HepG2 (cell line): ENCODE results near the gene SMIM12. TPM values are rescaled to one million over a fixed set of nuclear protein-coding genes. Genes with fewer than 3 reads are reported as not detected.

Experiments used
- ETV5 ChIP-seq: IDR thresholded peaks from 2 replicates; pipeline ENCODE4 v1.6.1; 2018; ENCODE audit warnings: missing biosample characterization, missing genetic modification reagents, inconsistent platforms, borderline replicate concordance
- ETV6 ChIP-seq: sonication (generic); formaldehyde crosslinking; conservative IDR thresholded peaks from 2 replicates; pipeline ENCODE4 v1.4.0; 2020; ENCODE audit warnings: missing genetic modification reagents
- KDM2A ChIP-seq: sonication (generic); formaldehyde crosslinking; IDR thresholded peaks from 2 replicates; pipeline ENCODE4 v1.4.0; 2020; ENCODE audit warnings: low read depth, missing genetic modification reagents, borderline replicate concordance
- MAZ ChIP-seq, 2 experiments: sonication (generic) in 1 of 2; formaldehyde crosslinking in 1 of 2; IDR thresholded peaks; 2 replicates each; pipeline versions ENCODE4 v1.5.0 to v1.6.1; 2012 to 2020; ENCODE audit warnings: low read depth in 2 of 2, mild to moderate bottlenecking in 2 of 2, borderline replicate concordance in 1 of 2, improper control_type of control experiment in 1 of 2, low read length in 1 of 2, missing genetic modification reagents in 1 of 2, moderate library complexity in 1 of 2
- MLLT10 ChIP-seq: sonication (generic); formaldehyde crosslinking; IDR thresholded peaks from 2 replicates; pipeline ENCODE4 v1.4.0; 2020; ENCODE audit warnings: missing genetic modification reagents
- NR3C1 ChIP-seq: sonication (generic); formaldehyde crosslinking; IDR thresholded peaks from 2 replicates; pipeline ENCODE4 v1.4.0; 2020; ENCODE audit warnings: missing genetic modification reagents
- POLR2AphosphoS2 ChIP-seq: IDR thresholded peaks from 2 replicates; pipeline ENCODE4 v1.6.1; 2011; ENCODE audit warnings: low read depth, low read length, improper control_type of control experiment
- RBM22 ChIP-seq: fragments of 200-400 bp; formaldehyde crosslinking; optimal IDR thresholded peaks from 2 replicates; pipeline ENCODE3; 2017; ENCODE audit warnings: mild to moderate bottlenecking, low read length, moderate library complexity
- RFX1 ChIP-seq: fragments of 450-650 bp; IDR thresholded peaks from 2 replicates; pipeline ENCODE4 v1.6.1; 2017
- ZC3H13 ChIP-seq: sonication (generic); formaldehyde crosslinking; IDR thresholded peaks from 2 replicates; pipeline ENCODE4 v1.8.1; 2023; ENCODE audit warnings: mild to moderate bottlenecking, missing genetic modification reagents, moderate library complexity
- ZNF124 ChIP-seq: sonication (generic); formaldehyde crosslinking; IDR thresholded peaks from 2 replicates; pipeline ENCODE4 v1.4.0; 2020; ENCODE audit warnings: missing genetic modification reagents
- ZNF282 ChIP-seq: fragments of 450-650 bp; IDR thresholded peaks from 2 replicates; pipeline ENCODE4 v1.6.1; 2018; ENCODE audit not compliant: partially characterized antibody
- ZNF350 ChIP-seq: sonication (generic); formaldehyde crosslinking; IDR thresholded peaks from 2 replicates; pipeline ENCODE4 v1.4.0; 2020; ENCODE audit warnings: mild to moderate bottlenecking, low read depth, missing genetic modification reagents, borderline replicate concordance
- ZNF788 ChIP-seq: sonication (generic); formaldehyde crosslinking; IDR thresholded peaks from 2 replicates; pipeline ENCODE4 v1.5.0; 2020; ENCODE audit warnings: mild to moderate bottlenecking, missing genetic modification reagents, borderline replicate concordance
- polyA plus RNA-seq, 8 experiments: library from polyadenylated mRNA; depleted of rRNA in 3 of 8; stranded (reverse) in 7 of 8; unstranded in 1 of 8; fragments of >200 nt; fragmentation: Illumina TruSeq in 4 of 8; extraction: Trizol in 4 of 8; gene quantifications; 2 replicates each; pipeline versions ENCODE4 v1.2.1 to v1.2.3, GENCODE V29; 2011 to 2016; ENCODE audit warnings: low read depth in 4 of 8, missing spikeins in 1 of 8, mixed read lengths in 1 of 8; ENCODE audit not compliant: insufficient read depth in 1 of 8
- total RNA-seq, 5 experiments: library from RNA; depleted of rRNA; stranded (reverse); fragments of >200 nt; fragmentation: Illumina TruSeq; extraction: Trizol; gene quantifications; 2 replicates each; pipeline ENCODE4 v1.2.3, GENCODE V29; 2016; ENCODE audit warnings: low read depth in 1 of 5
- TF ChIP-seq, protein P1 (sequence below): IDR thresholded peaks from 2 replicates; pipeline ENCODE4 v1.6.1; 2016; ENCODE audit warnings: missing compliant biosample characterization, missing genetic modification reagents, borderline replicate concordance
- TF ChIP-seq, protein P2 (sequence below): sonication (generic); formaldehyde crosslinking; IDR thresholded peaks from 2 replicates; pipeline ENCODE4 v1.5.0; 2020; ENCODE audit warnings: missing genetic modification reagents
- TF ChIP-seq, protein P3 (sequence below): sonication (generic); formaldehyde crosslinking; IDR thresholded peaks from 2 replicates; pipeline ENCODE4 v1.8.0; 2022; ENCODE audit warnings: missing genetic modification reagents, low read depth, mild to moderate bottlenecking, borderline replicate concordance
- TF ChIP-seq, protein P4 (sequence below): sonication (generic); formaldehyde crosslinking; IDR thresholded peaks from 2 replicates; pipeline ENCODE4 v1.5.0; 2020; ENCODE audit warnings: mild to moderate bottlenecking, missing genetic modification reagents, borderline replicate concordance
- TF ChIP-seq, protein P5 (sequence below): sonication (generic); formaldehyde crosslinking; IDR thresholded peaks from 2 replicates; pipeline ENCODE4 v1.5.1; 2020; ENCODE audit warnings: missing genetic modification reagents, mild to moderate bottlenecking, borderline replicate concordance
- TF ChIP-seq, protein P6 (sequence below): sonication (generic); formaldehyde crosslinking; IDR thresholded peaks from 2 replicates; pipeline ENCODE4 v1.5.0; 2020; ENCODE audit warnings: missing genetic modification reagents

The SMIM12 gene
- total and polyA plus RNA-seq, 2 of the 13 experiments (the other 11 are each of a cell fraction or from before 2014, with no cell fraction given), result 20.1 to 41.3 TPM

DNA sequence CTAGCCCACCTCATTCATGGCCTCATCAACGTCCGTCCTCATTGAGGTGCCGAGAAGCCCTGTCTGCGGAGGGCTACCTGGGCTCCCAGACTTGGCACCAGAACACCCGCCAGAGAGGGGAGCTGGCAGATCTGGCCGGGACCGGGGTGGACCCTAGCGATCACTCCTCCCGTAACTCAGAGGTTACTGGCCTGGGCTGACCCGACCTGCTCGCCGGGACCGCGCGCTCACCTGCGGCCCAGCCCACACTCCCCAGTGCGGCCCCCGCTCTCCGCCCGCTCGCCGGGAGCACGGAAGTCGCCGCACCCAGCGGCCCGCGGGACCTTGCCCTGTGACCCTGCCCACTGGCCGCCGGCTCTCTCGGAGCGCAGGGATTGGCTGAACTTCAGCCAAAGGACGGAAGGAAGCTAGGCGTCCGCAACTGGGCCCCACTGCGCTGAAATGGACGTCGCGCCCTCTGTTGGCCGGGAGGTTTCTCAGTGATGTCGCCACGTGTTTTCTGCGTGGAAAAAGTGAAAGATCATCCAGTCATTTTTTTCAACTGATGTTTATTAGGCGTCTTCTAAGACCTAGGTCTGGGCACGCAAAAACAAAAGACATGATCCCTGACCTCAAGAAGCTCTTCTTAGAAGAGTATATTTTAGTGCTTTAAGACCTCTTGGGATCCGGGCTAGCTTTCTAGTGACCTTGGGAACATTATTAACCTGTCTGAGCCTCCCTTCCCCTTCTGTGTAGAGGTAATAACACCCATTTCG lies at the start of gene SMIM12 (continued):
- TF ChIP-seq, protein P1, sequence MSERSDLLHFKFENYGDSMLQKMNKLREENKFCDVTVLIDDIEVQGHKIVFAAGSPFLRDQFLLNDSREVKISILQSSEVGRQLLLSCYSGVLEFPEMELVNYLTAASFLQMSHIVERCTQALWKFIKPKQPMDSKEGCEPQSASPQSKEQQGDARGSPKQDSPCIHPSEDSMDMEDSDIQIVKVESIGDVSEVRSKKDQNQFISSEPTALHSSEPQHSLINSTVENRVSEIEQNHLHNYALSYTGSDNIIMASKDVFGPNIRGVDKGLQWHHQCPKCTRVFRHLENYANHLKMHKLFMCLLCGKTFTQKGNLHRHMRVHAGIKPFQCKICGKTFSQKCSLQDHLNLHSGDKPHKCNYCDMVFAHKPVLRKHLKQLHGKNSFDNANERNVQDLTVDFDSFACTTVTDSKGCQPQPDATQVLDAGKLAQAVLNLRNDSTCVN, result no peak
- peak; percentile 37; the same call in 1 of the 2 replicates for TF ChIP-seq ZNF350 (CRISPR knock-in tag)
- TF ChIP-seq ZNF124 (CRISPR knock-in tag), result peak; percentile 55; the same call in 1 of the 2 replicates
- TF ChIP-seq MLLT10 (CRISPR knock-in tag), result no peak
- TF ChIP-seq, protein P2, sequence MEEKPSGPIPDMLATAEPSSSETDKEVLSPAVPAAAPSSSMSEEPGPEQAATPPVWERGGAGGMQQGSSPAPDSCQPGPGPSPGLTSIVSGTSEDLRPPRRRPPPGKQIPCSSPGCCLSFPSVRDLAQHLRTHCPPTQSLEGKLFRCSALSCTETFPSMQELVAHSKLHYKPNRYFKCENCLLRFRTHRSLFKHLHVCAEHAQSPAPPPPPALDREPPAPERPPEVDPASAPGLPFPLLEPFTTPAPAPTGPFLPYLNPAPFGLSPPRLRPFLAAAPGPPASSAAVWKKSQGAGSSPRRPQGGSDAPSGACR, result peak; percentile 97
- peak; percentile 84 for TF ChIP-seq ETV5 (CRISPR knock-in tag)
- TF ChIP-seq ZNF282, result no peak
- TF ChIP-seq, protein P3, sequence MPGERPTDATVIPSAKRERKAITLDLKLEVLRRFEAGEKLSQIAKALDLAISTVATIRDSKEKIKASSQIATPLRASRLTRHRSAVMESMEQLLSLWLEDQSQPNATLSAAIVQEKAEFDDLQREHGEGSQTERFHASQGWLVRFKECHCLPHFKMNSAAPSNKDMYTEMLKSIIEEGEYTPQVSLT (CRISPR knock-in tag), result no peak
- TF ChIP-seq RBM22, result no peak
- peak; percentile 26; the same call in 1 of the 2 replicates for TF ChIP-seq MAZ (IDR thresholded peaks at IDR 0.05; ENCODE audit: borderline replicate concordance, low read depth, low read length)
- TF ChIP-seq MAZ (CRISPR knock-in tag; IDR thresholded peaks at IDR 0.05; ENCODE audit: low read depth), result peak; percentile 93
- TF ChIP-seq ZC3H13 (CRISPR knock-in tag), result peak; percentile 79; the same call in 1 of the 2 replicates
- TF ChIP-seq ETV6 (CRISPR knock-in tag), result 0 out of 2 replicates have a peak, but pooled peaks have one; percentile 31
- peak; percentile 91 for TF ChIP-seq ZNF788 (CRISPR knock-in tag)
- no peak for TF ChIP-seq RFX1
- peak; percentile 94 for TF ChIP-seq KDM2A (CRISPR knock-in tag)
- TF ChIP-seq POLR2AphosphoS2, result no peak
- TF ChIP-seq, protein P4, sequence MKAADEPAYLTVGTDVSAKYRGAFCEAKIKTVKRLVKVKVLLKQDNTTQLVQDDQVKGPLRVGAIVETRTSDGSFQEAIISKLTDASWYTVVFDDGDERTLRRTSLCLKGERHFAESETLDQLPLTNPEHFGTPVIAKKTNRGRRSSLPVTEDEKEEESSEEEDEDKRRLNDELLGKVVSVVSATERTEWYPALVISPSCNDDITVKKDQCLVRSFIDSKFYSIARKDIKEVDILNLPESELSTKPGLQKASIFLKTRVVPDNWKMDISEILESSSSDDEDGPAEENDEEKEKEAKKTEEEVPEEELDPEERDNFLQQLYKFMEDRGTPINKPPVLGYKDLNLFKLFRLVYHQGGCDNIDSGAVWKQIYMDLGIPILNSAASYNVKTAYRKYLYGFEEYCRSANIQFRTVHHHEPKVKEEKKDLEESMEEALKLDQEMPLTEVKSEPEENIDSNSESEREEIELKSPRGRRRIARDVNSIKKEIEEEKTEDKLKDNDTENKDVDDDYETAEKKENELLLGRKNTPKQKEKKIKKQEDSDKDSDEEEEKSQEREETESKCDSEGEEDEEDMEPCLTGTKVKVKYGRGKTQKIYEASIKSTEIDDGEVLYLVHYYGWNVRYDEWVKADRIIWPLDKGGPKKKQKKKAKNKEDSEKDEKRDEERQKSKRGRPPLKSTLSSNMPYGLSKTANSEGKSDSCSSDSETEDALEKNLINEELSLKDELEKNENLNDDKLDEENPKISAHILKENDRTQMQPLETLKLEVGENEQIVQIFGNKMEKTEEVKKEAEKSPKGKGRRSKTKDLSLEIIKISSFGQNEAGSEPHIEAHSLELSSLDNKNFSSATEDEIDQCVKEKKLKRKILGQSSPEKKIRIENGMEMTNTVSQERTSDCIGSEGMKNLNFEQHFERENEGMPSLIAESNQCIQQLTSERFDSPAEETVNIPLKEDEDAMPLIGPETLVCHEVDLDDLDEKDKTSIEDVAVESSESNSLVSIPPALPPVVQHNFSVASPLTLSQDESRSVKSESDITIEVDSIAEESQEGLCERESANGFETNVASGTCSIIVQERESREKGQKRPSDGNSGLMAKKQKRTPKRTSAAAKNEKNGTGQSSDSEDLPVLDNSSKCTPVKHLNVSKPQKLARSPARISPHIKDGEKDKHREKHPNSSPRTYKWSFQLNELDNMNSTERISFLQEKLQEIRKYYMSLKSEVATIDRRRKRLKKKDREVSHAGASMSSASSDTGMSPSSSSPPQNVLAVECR (CRISPR knock-in tag), result peak; percentile 95
- TF ChIP-seq, protein P5, sequence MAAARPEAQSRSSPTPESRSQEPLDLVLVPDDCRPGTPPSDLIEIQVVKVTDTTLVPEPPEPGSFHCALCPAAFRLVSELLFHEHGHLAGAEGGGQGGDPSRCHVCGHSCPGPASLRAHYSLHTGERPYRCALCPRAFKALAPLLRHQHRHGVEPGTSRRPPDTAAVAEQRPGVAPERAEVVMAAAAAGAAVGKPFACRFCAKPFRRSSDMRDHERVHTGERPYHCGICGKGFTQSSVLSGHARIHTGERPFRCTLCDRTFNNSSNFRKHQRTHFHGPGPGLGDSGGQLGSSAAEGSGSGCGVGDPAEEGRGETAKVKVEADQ (CRISPR knock-in tag), result no peak
- TF ChIP-seq, protein P6, sequence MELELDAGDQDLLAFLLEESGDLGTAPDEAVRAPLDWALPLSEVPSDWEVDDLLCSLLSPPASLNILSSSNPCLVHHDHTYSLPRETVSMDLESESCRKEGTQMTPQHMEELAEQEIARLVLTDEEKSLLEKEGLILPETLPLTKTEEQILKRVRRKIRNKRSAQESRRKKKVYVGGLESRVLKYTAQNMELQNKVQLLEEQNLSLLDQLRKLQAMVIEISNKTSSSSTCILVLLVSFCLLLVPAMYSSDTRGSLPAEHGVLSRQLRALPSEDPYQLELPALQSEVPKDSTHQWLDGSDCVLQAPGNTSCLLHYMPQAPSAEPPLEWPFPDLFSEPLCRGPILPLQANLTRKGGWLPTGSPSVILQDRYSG (CRISPR knock-in tag), result no peak
- no peak for TF ChIP-seq NR3C1 (CRISPR knock-in tag)
